Stimulated activated CD4-positive, alpha-beta T cell treated with anti-CD3 and anti-CD28 coated beads, Interleukin-1b, Interleukin-23, amount 100 ng/mL, for 48 hours (primary cell): ENCODE results near the gene MSH2.
A peak's percentile ranks its signal among the peaks of the same experiment; 100 is the strongest.
"Not testable (repeated sequence)": the region's sequence is repeated elsewhere in the genome, so short reads cannot be mapped to it uniquely, and the experiment has no call there.

Experiments used
- DNase-seq: peaks from one replicate; pipeline ENCODE4 v3.0.0-alpha.2; 2020

MSH2 gene

GRCh38 chr2:47402805-47403608 lies at the start of gene MSH2:
MSH2 (plus strand) TSS chr2:47403156; CDS start chr2:47403192, 36 bp downstream.
- DNase-seq = peak; percentile 95

- DNase-seq = no peak
Measured at GRCh38 chr2:47354013-47354847, 48.7 kb upstream of the MSH2 start.

GRCh38 chr2:47354848-47355204 lies 48.1 kb upstream of the MSH2 start:
- no peak for DNase-seq

- DNase-seq = no peak
Measured at GRCh38 chr2:47357483-47357882, 45.5 kb upstream of the MSH2 start.

GRCh38 chr2:47359375-47359868 lies 43.5 kb upstream of the MSH2 start:
- no peak for DNase-seq

GRCh38 chr2:47360283-47360682 lies 42.7 kb upstream of the MSH2 start:
- no peak for DNase-seq

GRCh38 chr2:47360927-47361326 lies 42.0 kb upstream of the MSH2 start:
- DNase-seq = peak; percentile 16

GRCh38 chr2:47361505-47362229 lies 41.3 kb upstream of the MSH2 start:
- DNase-seq = not testable (repeated sequence)

- no peak for DNase-seq
Measured at GRCh38 chr2:47373747-47374146, 29.2 kb upstream of the MSH2 start.

GRCh38 chr2:47375307-47375706 lies 27.6 kb upstream of the MSH2 start:
- DNase-seq = no peak

- no peak for DNase-seq
Measured at GRCh38 chr2:47379384-47379783, 23.6 kb upstream of the MSH2 start.

GRCh38 chr2:47381408-47381807 lies 21.5 kb upstream of the MSH2 start:
- no peak for DNase-seq

- no peak for DNase-seq
Measured at GRCh38 chr2:47386551-47386950, 16.4 kb upstream of the MSH2 start.

GRCh38 chr2:47388888-47389287 lies 14.1 kb upstream of the MSH2 start:
- DNase-seq = no peak

GRCh38 chr2:47389692-47390091 lies 13.3 kb upstream of the MSH2 start:
- no peak for DNase-seq

- no peak for DNase-seq
Measured at GRCh38 chr2:47401789-47402554, 984 bp upstream of the MSH2 start.

GRCh38 chr2:47402555-47402804 lies 476 bp upstream of the MSH2 start:
- DNase-seq = no peak

GRCh38 chr2:47403609-47404193 lies 745 bp downstream of the MSH2 start:
- no peak for DNase-seq

- no peak for DNase-seq
Measured at GRCh38 chr2:47404356-47404755, 1.4 kb downstream of the MSH2 start.

- no peak for DNase-seq
Measured at GRCh38 chr2:47405757-47406156, 2.8 kb downstream of the MSH2 start.

- DNase-seq = not testable (repeated sequence)
Measured at GRCh38 chr2:47406649-47407330, 3.8 kb downstream of the MSH2 start.

- DNase-seq = not testable (repeated sequence)
Measured at GRCh38 chr2:47407976-47408375, 5.0 kb downstream of the MSH2 start.
